ENCODE results near the gene CNKSR1.

The CNKSR1 gene

DNA sequence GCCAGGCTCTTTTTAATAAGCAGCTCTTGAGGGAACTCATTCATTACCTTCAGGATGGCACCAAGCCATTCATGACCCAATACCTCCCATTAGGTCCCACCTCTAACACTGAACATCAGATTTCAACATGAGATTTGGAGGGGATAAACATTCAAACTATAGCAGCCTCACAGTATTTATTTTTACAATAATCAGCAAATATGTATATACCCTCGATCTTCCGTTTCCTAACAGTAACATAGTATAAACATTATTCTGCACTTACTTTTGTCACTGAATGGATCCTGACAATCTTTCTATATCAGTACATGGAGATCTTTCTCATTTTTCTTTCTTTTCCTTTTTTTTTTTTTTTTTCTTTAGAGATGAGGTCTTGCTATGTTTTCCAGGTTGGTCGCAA is 18.5 kb downstream of the CNKSR1 start:
- no peak for ATAC-seq
- TF ChIP-seq PPARA (CRISPR knock-in tag; IDR thresholded peaks at IDR 0.05; ENCODE audit: borderline replicate concordance) (no peak), OSR1 (CRISPR knock-in tag; IDR thresholded peaks at IDR 0.05) (no peak), ESRRG (CRISPR knock-in tag; IDR thresholded peaks at IDR 0.05) (no peak), TOX (CRISPR knock-in tag; IDR thresholded peaks at IDR 0.05; ENCODE audit: borderline replicate concordance) (no peak), ZNF565 (CRISPR knock-in tag; conservative IDR thresholded peaks at IDR 0.05; ENCODE audit: low read depth) (no peak), BACH2 (CRISPR knock-in tag; IDR thresholded peaks at IDR 0.05; ENCODE audit: borderline replicate concordance) (no peak), RARB (CRISPR knock-in tag; IDR thresholded peaks at IDR 0.05) (no peak), GLIS3 (CRISPR knock-in tag; IDR thresholded peaks at IDR 0.05) (no peak), SNAI2 (CRISPR knock-in tag; IDR thresholded peaks at IDR 0.05) (no peak), ZNF70 (CRISPR knock-in tag; IDR thresholded peaks at IDR 0.05) (no peak)
- TF ChIP-seq, protein P1, sequence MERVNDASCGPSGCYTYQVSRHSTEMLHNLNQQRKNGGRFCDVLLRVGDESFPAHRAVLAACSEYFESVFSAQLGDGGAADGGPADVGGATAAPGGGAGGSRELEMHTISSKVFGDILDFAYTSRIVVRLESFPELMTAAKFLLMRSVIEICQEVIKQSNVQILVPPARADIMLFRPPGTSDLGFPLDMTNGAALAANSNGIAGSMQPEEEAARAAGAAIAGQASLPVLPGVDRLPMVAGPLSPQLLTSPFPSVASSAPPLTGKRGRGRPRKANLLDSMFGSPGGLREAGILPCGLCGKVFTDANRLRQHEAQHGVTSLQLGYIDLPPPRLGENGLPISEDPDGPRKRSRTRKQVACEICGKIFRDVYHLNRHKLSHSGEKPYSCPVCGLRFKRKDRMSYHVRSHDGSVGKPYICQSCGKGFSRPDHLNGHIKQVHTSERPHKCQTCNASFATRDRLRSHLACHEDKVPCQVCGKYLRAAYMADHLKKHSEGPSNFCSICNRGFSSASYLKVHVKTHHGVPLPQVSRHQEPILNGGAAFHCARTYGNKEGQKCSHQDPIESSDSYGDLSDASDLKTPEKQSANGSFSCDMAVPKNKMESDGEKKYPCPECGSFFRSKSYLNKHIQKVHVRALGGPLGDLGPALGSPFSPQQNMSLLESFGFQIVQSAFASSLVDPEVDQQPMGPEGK (CRISPR knock-in tag; IDR thresholded peaks at IDR 0.05; ENCODE audit: borderline replicate concordance), result no peak
- TF ChIP-seq, protein P2, sequence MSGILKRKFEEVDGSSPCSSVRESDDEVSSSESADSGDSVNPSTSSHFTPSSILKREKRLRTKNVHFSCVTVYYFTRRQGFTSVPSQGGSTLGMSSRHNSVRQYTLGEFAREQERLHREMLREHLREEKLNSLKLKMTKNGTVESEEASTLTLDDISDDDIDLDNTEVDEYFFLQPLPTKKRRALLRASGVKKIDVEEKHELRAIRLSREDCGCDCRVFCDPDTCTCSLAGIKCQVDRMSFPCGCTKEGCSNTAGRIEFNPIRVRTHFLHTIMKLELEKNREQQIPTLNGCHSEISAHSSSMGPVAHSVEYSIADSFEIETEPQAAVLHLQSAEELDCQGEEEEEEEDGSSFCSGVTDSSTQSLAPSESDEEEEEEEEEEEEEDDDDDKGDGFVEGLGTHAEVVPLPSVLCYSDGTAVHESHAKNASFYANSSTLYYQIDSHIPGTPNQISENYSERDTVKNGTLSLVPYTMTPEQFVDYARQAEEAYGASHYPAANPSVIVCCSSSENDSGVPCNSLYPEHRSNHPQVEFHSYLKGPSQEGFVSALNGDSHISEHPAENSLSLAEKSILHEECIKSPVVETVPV (CRISPR knock-in tag; IDR thresholded peaks at IDR 0.05), result no peak
- TF ChIP-seq, protein P3, sequence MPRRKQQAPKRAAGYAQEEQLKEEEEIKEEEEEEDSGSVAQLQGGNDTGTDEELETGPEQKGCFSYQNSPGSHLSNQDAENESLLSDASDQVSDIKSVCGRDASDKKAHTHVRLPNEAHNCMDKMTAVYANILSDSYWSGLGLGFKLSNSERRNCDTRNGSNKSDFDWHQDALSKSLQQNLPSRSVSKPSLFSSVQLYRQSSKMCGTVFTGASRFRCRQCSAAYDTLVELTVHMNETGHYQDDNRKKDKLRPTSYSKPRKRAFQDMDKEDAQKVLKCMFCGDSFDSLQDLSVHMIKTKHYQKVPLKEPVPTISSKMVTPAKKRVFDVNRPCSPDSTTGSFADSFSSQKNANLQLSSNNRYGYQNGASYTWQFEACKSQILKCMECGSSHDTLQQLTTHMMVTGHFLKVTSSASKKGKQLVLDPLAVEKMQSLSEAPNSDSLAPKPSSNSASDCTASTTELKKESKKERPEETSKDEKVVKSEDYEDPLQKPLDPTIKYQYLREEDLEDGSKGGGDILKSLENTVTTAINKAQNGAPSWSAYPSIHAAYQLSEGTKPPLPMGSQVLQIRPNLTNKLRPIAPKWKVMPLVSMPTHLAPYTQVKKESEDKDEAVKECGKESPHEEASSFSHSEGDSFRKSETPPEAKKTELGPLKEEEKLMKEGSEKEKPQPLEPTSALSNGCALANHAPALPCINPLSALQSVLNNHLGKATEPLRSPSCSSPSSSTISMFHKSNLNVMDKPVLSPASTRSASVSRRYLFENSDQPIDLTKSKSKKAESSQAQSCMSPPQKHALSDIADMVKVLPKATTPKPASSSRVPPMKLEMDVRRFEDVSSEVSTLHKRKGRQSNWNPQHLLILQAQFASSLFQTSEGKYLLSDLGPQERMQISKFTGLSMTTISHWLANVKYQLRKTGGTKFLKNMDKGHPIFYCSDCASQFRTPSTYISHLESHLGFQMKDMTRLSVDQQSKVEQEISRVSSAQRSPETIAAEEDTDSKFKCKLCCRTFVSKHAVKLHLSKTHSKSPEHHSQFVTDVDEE (CRISPR knock-in tag; IDR thresholded peaks at IDR 0.05), result no peak

DNA sequence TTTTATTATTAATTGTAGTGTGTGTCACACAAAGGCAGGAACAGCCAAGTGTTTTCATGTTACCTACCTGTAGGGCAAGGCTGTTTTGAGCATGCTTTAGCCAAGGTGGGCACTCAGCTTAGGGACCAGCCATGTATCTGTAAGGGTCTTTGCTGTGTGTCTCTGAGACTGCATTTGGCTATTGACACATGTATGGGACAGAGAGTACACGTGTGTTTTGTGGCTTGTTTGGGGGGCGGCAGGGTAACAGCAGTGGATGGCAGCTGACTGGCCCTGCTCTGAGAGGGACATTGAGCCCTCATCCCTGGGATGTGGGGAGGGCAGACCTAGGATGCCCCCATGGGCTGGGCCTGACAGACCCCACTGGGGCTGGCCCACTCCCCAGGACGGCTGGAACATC is 20.0 kb downstream of the CNKSR1 start:
- ATAC-seq, result no peak
- TF ChIP-seq, protein P3 (CRISPR knock-in tag; IDR thresholded peaks at IDR 0.05), result no peak
- TF ChIP-seq GLIS3 (CRISPR knock-in tag; IDR thresholded peaks at IDR 0.05), result no peak
- TF ChIP-seq ZC3H10 (CRISPR knock-in tag; IDR thresholded peaks at IDR 0.05), result no peak
- TF ChIP-seq, protein P4, sequence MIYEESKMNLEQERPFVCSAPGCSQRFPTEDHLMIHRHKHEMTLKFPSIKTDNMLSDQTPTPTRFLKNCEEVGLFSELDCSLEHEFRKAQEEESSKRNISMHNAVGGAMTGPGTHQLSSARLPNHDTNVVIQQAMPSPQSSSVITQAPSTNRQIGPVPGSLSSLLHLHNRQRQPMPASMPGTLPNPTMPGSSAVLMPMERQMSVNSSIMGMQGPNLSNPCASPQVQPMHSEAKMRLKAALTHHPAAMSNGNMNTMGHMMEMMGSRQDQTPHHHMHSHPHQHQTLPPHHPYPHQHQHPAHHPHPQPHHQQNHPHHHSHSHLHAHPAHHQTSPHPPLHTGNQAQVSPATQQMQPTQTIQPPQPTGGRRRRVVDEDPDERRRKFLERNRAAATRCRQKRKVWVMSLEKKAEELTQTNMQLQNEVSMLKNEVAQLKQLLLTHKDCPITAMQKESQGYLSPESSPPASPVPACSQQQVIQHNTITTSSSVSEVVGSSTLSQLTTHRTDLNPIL (CRISPR knock-in tag; IDR thresholded peaks at IDR 0.05; ENCODE audit: low read depth), result no peak
- TF ChIP-seq ZFP3 (CRISPR knock-in tag; IDR thresholded peaks at IDR 0.05), result no peak
- TF ChIP-seq, protein P1 (CRISPR knock-in tag; IDR thresholded peaks at IDR 0.05; ENCODE audit: borderline replicate concordance), result no peak
- no peak for TF ChIP-seq ZNF8 (CRISPR knock-in tag; IDR thresholded peaks at IDR 0.05)
- TF ChIP-seq, protein P2 (CRISPR knock-in tag; IDR thresholded peaks at IDR 0.05), result no peak
- TF ChIP-seq, protein P5, sequence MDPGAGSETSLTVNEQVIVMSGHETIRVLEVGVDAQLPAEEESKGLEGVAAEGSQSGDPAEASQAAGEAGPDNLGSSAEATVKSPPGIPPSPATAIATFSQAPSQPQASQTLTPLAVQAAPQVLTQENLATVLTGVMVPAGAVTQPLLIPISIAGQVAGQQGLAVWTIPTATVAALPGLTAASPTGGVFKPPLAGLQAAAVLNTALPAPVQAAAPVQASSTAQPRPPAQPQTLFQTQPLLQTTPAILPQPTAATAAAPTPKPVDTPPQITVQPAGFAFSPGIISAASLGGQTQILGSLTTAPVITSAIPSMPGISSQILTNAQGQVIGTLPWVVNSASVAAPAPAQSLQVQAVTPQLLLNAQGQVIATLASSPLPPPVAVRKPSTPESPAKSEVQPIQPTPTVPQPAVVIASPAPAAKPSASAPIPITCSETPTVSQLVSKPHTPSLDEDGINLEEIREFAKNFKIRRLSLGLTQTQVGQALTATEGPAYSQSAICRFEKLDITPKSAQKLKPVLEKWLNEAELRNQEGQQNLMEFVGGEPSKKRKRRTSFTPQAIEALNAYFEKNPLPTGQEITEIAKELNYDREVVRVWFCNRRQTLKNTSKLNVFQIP (CRISPR knock-in tag; IDR thresholded peaks at IDR 0.05; ENCODE audit: borderline replicate concordance, low read depth), result no peak
- no peak for TF ChIP-seq SNAI2 (CRISPR knock-in tag; IDR thresholded peaks at IDR 0.05)
- TF ChIP-seq CSDC2 (CRISPR knock-in tag; IDR thresholded peaks at IDR 0.05), result no peak
- no peak for TF ChIP-seq ZFP30 (CRISPR knock-in tag; IDR thresholded peaks at IDR 0.05)
- no peak for TF ChIP-seq ZNF565 (CRISPR knock-in tag; conservative IDR thresholded peaks at IDR 0.05; ENCODE audit: low read depth)
- TF ChIP-seq ESRRG (CRISPR knock-in tag; IDR thresholded peaks at IDR 0.05), result no peak
- no peak for TF ChIP-seq PPARA (CRISPR knock-in tag; IDR thresholded peaks at IDR 0.05; ENCODE audit: borderline replicate concordance)
- no peak for TF ChIP-seq ZNF70 (CRISPR knock-in tag; IDR thresholded peaks at IDR 0.05)

All from SK-N-SH treated with all-trans-retinoic acid at 6 μM for 48 hours (cell line).